Measurements from ENCODE around the gene PDE1C.

GRCh38 chr7:32089678-32090077 is 19.5 kb upstream of the PDE1C start:
- TF ChIP-seq POLR2A (IDR thresholded peaks at IDR 0.05; ENCODE audit: low read depth, low read length) (no peak), POLR2AphosphoS5 (IDR thresholded peaks at IDR 0.05; ENCODE audit: low read depth, low read length) (no peak), PAX5 (IDR thresholded peaks at IDR 0.05; ENCODE audit: insufficient read depth, low read length, severe bottlenecking) (no peak), TAF1 (IDR thresholded peaks at IDR 0.05; ENCODE audit: low read depth, low read length) (no peak)

Measured in GM12891 (cell line).